ENCODE measurements around the gene RNF17. TPM values are rescaled to one million over a fixed set of nuclear protein-coding genes. Genes with fewer than 3 reads are reported as not detected.

The RNF17 gene
- total RNA-seq, 1 donor from 2014 or later: not detected

DNA sequence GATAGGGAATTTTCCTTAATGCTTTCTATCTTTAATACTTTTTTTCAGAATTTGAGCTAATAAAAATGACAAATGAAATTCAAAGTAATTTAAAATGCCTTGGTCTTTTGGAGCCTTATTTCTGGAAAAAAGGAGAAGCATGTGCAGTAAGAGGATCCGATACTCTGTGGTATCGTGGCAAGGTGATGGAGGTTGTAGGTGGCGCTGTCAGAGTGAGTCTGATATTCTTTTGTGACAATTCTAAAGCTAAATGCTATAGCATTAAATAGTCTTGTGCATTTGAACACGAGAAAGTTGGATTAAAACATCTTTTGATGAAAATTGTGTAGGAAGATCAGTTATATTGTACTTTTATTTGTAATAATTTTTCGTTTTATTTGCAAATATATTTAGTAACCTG, 95.0 kb downstream of the RNF17 start:
- no peak for DNase-seq

GRCh38 chr13:24860770-24861169, 96.8 kb downstream of the RNF17 start:
- DNase-seq: no peak

DNA sequence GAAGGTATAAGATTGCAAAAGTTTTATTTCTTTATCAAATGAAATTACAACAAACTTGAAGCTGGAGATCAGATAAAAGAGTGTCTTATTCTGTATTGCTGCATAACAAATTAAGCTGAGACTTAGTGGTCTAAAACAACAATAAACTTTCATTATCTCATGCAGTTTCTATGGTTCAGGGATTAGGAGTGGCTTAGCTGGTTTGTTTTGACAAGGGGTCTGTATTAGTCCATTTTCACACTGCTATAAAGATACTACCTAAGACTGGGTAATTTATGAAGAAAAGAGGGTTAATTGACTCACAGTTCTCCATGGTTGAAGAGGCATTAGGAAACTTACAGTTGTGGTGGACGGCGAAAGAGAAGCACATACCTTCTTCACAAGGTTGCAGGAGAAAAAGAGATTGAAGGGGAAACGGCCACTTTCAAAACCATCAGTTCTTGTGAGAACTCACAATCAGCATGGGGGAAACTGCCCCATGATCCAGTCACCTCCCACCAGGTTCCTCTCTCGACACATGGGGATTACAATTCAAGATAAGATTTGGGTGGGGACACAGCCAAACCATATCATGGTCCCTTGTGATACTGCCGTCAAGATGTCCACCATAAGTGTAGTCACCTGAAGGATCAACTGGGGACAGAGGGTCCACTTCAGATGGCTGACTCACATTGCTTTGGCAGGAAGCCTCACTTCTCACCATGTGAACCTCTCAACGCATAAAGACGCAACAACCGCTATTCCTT, 97.8 kb downstream of the RNF17 start:
- no peak for DNase-seq

DNA sequence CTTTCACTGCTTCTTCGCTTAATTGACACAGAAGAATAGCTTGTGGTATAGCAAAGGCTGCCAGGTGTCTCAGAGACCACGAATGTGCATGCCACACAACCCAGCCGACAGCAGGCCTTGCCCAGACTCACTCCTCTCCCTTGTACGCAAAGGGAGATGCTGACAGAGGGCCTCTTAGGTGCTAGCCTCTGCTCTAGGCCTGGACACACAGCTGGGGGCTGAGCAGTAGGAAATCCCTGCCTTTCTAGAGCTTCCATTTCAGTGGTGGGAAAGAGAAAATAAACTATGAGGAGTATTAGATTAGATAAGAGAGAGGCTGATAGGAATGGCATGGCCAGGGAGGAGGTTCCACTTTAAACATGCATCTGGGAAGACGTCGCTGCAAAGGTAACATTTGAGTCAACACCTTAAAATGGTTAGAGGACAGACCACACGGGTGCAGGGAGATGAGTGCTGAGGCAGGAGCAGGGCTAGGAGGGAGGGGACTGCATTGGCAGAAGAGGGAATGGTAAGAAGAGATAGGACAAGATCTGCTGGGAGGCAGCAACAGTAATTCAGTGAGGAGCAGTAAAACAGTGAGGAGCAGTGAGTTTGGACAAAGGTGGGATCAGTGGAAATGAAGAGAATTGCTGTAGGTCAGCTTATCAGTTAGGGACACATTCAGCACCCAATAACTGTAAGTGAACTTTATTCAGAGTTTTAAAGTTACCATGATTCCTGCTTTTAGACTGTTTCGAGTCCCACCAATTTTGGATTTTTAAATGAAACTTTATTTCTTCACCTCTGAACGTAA, 100.0 kb downstream of the RNF17 start:
- DNase-seq: no peak

DNA sequence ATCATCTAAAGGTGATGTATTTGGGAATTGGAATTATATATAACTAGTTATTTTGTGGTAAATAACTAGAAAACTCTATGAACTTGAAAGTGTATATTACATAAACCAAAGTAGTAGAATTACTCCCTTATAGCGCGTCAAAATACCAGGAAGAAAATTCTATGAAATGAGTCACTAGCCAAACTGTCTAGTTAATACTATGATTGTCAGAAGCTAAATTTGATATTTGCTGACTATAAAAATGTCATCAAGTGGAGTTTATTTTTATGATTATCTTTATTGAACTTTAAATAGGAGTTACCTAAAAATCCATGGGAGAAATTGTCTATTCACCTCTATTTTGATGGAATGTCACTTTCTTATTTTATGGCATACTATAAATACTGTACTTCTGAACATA, 100.6 kb downstream of the RNF17 start:
- no peak for DNase-seq

- DNase-seq: no peak
These were observed 101.4 kb downstream of the RNF17 start for GRCh38 chr13:24865163-24865953.

GRCh38 chr13:24866488-24866887, 102.5 kb downstream of the RNF17 start:
- DNase-seq: no peak

- no peak for DNase-seq
These were observed 104.9 kb downstream of the RNF17 start for GRCh38 chr13:24868874-24869273.

- no peak for DNase-seq
These were observed 106.4 kb downstream of the RNF17 start for GRCh38 chr13:24870380-24870760.

DNA sequence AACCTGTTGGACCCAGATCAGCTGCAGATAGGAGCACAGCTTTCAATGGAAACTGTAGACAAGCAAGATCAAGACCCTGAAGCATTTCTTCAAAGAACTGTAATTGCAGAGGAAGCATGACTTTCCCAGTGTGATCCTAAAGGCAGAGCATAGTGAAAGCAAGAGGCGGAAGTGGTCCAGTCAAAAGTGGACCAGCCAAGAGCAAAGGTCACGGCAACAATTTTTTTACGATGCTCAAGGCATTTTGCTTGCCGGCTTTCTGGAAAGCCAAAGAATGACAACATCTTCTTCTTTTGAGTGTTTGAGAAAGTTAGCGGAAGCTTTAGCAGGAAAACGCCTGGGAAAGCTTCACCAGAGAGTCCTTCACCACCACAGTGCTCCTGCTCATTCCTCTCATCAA, 111.6 kb downstream of the RNF17 start:
- DNase-seq: no peak

GRCh38 chr13:24877531-24877930, 113.6 kb downstream of the RNF17 start:
- no peak for DNase-seq

- no peak for DNase-seq
These were observed 114.4 kb downstream of the RNF17 start for GRCh38 chr13:24878340-24878739.

DNA sequence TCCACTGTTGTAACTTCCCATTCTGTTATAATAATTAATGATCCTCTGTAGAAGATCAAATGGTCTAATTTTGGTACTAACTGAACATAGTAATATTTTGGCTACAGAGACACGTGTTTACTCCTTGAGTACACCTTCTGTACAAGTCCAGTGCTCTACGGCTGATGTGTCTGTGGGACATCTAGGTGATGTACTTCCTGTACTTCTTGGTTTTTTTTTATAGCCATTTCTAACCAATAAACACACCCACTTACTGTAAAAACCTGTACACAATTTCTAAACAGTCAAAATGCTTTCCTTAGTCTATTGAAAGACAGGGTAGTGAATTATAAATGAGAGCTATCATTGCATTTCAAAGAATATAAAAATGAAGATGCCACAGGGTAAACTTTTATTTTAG, 118.7 kb downstream of the RNF17 start:
- no peak for DNase-seq

- DNase-seq: no peak
These were observed 123.8 kb downstream of the RNF17 start for GRCh38 chr13:24887759-24888158.

- DNase-seq: no peak
These were observed 124.4 kb downstream of the RNF17 start for GRCh38 chr13:24888291-24888931.

DNA sequence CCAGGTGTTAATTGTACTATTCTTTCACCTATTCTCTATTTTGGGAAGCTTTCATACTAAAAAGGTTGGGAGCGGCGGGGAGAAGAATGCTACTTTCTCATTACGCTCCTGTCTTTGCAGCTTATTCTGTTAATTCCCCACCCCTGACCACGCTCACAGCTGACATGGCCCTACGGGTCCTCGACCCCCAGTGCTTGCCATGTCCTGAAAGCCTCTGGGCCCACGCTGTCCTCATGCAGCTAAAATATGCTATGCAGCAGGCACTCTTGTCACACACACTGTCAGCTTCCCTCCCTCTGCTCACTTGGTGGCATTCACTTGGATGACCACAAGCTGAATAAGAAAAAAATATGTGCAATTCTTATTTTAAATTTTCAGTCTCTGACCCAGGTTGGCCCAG, 126.3 kb downstream of the RNF17 start:
- DNase-seq: no peak

GRCh38 chr13:24891476-24892108, 127.6 kb downstream of the RNF17 start:
- no peak for DNase-seq

DNA sequence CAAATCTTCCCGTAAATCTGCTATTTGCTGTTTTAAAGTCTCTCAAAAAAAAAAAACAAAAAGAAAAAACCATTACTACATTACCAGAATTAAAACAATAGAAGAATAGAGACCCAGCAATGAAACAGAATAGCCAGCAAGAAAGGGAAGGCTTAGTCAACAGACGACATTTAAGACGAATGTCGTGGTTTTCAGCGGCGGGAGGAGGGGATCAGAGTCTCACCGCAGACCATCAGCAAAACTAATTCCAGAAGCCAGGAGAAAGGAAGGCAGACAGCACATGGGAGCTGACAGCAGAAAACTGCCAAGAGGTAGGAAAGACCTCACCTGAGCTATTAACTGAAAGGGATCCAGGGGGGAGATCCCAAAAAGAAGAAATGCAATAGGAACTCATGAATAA, 128.9 kb downstream of the RNF17 start:
- DNase-seq: no peak

DNA sequence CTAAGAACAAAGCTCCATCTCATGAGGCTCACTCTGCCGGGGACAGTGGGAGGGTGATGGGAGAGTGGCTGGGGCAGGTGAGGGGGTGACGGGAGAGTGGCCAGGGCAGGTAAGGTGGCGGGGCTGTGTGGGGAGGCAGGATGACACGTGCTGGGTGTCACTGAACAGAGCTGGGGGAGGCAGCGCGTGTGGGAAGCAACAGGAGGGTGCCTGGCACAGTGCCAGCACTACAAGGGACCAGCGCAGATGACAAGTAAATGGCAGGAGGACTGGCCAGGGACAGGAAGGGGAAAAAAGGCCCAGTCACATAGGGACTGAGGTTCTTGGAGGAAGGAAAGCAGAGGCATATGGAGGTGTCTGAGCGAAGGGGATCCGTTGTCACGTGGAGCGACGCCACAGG, 129.9 kb downstream of the RNF17 start:
- no peak for DNase-seq

DNA sequence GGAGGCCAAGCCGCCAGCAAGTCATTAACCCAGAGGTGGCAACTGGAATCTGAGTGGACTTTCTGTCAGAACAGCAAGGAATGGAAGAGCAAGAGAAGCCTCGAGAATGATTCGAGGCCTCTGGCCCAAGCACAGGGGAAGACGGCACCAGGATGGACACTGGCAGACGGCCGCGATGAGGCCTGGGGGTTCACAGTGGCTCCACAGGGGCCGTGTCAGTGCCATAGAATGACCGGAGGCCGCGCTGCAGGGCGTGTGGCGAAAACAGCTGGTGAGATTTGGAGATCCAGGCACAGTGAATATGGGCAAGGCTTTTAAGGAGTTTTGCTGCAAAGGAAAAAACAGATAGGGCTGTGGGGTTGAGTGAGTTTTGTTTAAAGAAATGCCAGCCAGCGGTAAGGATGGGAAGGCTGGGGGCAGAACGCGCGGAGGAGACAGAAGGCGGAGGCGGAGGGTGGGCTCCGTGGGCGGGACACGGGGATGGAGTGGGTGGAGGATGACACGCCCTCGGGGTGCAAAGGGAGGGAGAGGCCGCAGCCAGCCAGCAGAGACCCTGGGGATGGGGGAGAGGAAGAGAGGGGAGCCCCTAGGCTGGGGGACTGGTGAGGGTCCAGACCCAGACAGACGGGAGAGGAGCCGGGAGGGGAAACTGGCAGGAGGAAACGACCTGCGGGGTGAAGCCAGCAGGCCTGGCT, 130.5 kb downstream of the RNF17 start:
- DNase-seq: no peak

DNA sequence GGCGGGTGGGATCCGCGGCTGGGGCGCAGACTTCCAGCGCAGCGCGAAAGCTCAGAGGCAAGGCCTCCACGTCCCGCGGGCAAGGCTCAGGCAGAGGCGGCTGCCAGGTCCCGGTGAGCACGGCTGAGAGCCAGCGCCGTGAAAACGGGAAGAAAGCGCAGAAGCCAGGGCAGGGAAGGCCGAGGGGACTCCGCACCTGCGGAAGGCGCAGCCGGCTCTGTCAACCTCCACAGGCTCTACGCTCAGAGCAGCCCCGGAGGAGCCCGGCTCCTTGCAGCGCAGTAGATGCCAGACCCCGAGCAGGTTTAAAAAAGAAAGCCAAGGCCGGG, 131.0 kb downstream of the RNF17 start:
- no peak for DNase-seq

GRCh38 chr13:24896061-24896460, 132.1 kb downstream of the RNF17 start:
- no peak for DNase-seq
